H54 (cell line): ENCODE results near the gene COL8A1.

Source experiments
- DNase-seq: peaks from one replicate; pipeline ENCODE4 v3.0.0; 2011; ENCODE audit warnings: low spot score, mixed read lengths; ENCODE audit not compliant: insufficient read length
- FAIRE-seq: peaks from 3 replicates; lab custom pipeline; 2011; peaks lifted over from hg19 to GRCh38; lab: Jason Lieb, UNC
- POLR2A ChIP-seq: IDR thresholded peaks from 2 replicates; pipeline ENCODE4 v1.6.1; 2011; ENCODE audit warnings: low read depth, mild to moderate bottlenecking, low read length

The COL8A1 gene

DNA sequence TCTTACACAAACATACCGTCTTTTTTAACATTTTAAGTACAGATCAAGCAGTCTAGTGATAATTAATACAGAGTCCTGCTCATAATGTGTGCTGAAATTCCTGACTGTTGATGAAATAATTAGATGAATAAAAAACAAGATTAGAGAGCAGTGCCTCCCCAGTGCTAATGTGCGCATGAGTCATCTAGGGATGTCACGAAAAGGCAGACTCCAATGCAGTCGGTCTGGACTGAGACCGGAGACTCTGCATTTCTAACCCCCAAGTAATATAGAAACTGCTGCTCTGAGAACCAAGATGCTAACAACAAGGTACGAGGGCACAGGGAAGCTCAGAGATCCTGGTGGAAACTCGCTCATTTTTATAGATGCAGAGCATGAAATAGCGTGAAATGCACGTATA, 61.4 kb downstream of the COL8A1 start:
- FAIRE-seq (peak; percentile 6), DNase-seq (no peak)
- no peak for TF ChIP-seq POLR2A

DNA sequence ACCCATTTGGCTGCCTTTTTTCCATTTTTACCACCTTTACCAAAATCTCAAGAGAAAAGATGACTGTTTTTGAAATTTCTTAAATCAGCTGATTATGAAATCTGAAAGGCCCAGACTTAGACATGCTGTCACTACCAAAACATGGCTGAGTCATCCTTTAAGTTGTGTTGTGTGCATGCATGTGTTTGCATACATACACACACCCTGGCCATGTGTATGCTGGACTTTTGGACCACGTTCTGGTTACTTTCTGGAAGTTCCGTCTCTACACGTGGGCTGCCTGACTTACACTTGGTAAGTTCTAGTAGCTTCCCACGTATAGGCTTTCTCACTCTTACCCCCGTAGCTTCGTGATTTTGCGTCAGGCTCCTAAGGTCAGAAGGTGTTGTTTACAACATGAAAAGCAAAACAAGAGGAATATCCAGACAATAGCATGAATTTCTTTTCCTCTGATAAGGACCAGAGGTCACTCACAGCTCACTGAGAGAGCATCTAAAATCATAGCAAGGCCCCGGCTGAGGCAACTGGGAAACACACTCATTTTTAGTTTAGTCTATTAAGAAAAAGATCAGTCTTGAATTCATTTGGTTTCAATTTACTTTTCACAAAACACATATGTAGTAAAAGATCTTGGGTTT, 62.4 kb downstream of the COL8A1 start:
- DNase-seq = no peak
- no peak for FAIRE-seq
- TF ChIP-seq POLR2A = no peak

DNA sequence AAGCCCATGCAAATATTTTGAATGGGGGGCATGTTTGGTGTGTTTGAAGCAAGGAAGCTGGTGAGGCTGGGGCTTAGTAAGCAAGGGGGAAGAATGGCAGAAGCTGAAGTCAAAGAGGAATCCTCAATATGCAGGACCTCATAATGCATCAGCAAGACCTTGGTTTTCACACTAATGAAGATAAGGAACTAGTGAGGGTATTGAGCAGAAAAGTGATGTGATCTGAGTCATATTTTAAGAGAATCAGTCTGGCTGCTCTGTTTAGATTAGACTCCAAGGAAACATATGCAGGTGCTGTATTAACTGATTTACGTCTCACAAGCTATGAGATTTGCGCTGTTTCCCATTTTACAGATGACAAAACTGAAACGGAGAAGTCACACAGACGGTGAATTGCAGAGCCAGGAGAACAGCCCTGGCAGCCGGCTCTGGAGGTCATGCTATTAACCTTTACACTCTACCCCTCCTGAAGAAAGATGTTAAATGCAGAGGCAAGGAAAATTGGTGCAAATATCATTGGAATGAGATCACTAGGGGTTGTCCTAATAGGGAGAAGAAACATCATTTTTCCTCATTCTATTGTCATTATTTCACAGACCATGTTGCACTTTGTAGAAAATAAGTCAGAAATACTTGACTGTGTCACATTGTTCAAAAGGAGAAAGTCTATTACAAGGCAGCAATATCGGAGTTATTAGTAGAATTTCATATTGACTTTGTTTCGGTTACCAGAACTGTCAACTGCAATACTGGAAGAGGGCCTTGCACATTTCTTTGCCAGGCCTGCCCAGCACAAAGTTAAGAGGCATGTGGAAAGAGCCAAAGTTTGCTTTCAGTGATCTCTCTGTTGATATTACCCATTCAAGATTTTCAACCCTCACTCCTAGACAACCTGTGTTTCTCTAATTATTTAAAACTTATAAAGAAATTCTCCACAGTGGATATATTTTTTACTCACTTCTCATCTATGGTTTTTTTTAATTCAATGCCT, 64.9 kb downstream of the COL8A1 start:
- DNase-seq (no peak), FAIRE-seq (no peak)
- TF ChIP-seq POLR2A = no peak

DNA sequence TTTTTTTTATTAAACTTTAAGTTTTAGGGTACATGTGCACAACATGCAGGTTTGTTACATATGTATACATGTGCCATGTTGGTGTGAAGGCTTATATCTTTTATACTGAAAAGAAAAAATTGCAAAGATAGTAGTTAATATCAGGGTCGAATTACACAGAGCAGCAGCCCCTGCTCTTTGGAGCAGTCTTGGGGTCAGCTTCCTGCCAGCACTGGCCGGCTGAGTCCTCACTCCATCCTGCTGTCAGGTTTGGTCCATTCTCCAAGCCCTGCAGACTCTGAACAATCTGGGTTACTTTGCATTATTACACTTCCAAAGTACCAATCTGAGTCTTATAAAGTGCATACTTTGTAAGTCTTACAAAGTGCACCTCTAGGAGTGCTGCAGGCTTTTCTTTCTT, 66.0 kb downstream of the COL8A1 start:
- DNase-seq (no peak), FAIRE-seq (no peak)

DNA sequence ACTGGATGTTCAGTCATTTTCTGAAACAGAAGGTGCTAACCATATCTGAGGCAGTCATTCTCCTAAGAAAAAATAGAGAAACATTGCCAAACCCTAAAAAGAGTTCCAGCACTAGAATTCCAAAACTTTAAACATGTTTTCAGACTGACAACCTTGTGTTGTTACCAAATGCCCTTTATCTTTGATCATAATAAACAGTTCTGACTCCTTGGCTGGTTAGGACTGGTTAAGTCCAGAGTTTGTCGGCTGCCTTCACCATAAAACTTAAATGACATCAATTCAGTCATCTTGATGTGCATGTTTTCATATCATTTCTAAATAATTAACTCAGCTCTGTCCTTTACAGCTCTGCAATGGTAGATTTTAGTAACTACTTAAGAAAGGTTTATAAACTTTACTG, 68.0 kb downstream of the COL8A1 start:
- DNase-seq (no peak), FAIRE-seq (no peak)

More for the DNA sequence above, 66.0 kb downstream of the COL8A1 start:
- no peak for TF ChIP-seq POLR2A

DNA sequence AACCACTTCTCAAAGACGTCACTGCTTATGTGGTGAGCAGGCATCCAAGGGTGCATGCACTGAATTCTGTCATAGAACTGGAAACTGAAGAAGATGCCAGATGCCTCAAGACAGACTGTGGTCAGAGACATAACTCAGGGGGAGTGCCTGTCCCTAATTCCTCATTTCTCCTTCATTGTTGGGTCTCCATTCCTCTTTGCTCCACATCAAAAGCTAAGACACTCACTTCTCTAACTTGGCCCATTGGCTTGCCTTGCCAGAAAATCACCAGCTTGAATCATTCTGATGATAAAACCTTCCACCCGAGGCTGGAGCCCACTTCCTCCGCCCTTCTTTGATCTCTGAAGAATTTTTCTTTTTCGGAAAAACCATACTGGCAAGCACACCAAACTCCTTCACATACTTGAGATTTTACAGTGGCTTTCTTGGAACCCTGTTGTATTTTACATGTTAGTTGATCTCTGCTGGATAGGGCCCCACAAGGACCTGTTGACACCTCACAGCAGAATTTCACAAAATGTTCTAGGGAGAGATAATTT, 69.9 kb downstream of the COL8A1 start:
- no peak for DNase-seq
- TF ChIP-seq POLR2A = no peak
- FAIRE-seq = no peak

More for the DNA sequence above, 68.0 kb downstream of the COL8A1 start:
- no peak for TF ChIP-seq POLR2A

DNA sequence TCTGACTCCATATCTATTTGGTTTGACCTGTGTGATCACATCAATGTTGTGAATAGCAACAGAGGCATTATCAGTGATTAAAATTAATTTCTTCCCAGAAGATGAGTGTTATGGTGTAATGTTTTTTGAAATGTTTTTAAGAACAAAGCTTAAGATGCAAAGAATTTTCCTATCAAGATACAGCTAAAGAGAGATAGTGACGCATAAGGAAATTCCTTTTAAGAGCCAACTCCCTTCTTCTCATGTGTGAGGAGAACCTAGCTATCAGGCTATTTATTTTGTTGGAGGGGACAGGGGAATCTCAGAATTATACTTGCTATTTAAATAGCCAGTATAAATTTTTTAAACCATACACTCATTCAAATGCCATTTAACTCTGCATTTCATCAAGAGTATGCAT, 71.3 kb downstream of the COL8A1 start:
- FAIRE-seq = no peak
- no peak for TF ChIP-seq POLR2A

DNA sequence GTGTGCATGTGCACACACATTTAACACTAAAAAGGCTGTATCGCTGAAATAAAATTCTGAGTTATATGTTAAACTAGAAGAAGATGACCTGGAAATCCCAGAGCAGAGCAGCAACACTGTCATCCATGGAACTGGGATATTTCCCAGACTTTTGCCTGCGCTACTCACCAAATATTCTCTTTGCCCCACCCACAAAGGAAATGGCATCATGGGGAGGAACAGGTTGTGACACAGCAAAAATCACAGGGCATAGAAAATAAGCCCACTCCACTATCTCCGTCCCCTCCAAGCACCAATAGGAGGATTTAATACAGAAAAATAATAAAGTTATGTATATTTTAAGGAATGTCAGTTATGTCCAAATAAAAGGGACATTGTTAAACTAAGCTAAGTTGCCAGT, 71.7 kb downstream of the COL8A1 start:
- FAIRE-seq (no peak), DNase-seq (no peak)
- TF ChIP-seq POLR2A = no peak

More for the DNA sequence above, 71.3 kb downstream of the COL8A1 start:
- no peak for DNase-seq

DNA sequence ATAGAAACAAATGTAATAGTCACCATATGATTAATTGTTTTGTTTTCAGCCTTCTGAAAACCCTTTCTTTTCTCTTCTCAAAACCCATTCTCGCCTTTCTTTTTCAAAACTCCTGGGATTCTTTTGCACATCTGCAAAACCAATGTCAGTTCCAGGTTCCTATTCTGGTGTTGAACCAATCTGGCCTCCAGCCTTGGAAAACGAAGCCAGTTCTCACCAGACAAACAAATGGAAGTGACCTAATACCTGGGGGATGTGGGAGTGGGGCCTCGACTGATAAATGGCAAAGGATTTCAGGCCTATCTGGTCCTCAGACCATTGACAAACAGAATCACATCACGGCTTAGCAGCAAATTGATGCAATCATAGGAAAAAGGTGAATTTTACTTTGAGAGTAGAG, 73.0 kb downstream of the COL8A1 start:
- FAIRE-seq (no peak), DNase-seq (no peak)
- TF ChIP-seq POLR2A = no peak

DNA sequence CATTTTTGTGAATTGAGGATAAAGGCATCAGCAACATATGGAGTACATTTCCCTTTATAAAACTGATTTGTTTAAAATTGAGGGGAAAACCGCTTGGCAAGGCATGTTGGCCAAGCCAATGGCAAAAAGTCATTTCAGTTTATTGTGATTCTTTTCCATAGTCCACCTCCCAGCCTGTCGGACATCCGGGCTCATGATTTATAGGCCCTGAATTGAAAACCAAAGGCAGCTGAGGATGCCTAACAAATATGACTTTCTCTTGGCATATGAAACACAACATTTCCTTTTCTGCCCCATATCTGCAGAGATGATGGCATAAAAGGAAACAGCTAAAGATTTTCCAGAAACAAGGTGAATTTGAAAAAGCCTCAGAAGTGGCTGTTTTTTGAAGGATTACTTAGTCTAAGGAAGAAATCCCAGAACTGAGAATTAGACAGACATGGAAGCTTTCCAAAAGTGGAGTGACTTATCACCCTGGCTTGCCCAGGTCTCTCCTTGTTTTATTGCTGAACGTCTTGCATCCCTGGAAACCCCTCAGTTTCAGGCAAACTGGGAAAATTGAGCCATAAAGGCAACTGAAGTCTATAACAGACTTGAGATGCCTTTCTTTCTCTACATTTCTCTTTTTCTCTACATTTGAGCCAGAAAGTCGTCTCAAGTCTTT, 74.0 kb downstream of the COL8A1 start:
- FAIRE-seq (no peak), DNase-seq (no peak)
- no peak for TF ChIP-seq POLR2A

DNA sequence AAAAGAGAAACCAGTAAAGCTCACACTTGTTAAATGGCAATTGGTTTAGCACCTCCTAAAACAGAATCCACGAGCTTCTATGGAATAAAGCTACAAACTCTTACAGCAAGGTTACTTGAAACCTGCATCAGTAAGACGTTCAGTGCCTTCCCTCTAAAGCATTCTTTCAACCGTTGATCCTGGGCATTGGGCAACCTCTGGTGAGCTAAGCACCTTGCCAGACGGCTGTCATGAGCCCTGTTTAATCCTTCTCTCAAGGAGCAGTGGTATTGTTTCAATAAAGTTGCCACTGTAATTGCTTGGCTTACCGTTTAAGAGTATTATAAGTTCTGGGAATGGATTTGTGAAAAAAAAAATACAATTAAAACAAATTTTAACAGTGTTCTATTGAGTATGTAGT, 75.0 kb downstream of the COL8A1 start:
- FAIRE-seq = no peak
- no peak for TF ChIP-seq POLR2A
- DNase-seq = no peak

DNA sequence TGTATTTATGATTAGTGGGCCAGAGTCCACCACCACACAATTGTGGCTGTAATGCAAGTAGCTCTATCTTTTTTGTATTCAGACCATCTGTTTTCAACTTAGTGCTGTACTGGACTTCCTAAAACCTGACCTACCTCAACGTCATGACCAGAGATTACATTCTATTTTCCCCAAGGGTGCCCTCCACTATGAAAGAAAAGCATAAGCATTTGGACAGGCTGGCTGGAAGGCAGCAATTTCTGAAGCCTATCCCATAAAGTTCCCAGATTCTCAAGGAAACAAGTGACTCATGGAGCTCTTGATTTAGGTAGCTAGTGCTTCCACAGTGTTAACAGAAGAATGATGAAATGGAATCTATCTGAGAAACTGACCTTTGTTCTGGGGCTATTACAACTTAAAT, 75.8 kb downstream of the COL8A1 start:
- FAIRE-seq = no peak
- TF ChIP-seq POLR2A = no peak
- DNase-seq = no peak

DNA sequence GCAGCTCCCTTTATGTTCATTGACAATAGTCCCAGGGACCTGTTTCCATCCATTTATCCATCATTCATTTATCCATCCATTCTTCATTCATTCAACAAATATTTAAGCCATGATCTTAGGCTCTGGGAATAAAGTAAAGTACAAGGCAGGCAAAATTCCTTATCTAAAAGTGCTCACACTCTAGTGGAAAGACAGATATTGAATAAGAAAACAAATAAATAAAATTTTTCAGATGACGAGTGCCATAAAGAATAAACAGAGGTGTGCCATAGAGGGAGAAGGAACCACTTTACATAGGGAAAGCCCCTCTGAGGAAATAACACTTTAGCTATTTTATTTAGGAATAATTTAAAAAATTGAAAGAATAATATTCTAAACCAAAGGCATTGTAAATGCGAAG, 76.2 kb downstream of the COL8A1 start:
- FAIRE-seq (no peak), DNase-seq (no peak)

DNA sequence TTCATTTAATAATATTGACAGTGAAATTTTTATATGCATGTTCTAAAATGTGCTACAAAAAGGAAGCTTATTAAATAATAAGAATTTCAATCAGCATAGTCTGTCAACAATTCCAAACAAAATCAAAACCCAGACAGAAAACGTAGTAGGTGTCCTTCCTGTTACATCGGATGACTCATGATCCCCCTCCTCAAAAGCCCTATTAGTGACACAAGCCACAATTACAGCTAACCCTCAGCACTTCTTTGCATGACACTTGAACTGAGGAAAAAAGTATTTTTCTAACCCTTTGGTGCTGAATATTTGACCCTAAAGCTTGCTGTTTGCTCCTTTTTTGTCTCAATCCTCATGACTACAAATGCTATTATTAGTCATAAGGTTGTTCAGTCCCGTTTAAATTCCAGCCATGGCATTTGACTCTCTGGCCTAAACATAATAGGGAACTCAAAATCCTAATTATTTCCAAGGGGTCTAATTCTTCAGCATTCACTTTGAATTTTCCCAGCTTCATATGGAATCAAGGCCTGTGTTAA, 78.1 kb downstream of the COL8A1 start:
- DNase-seq (no peak), FAIRE-seq (no peak)
- no peak for TF ChIP-seq POLR2A

More for the DNA sequence above, 76.2 kb downstream of the COL8A1 start:
- no peak for TF ChIP-seq POLR2A
